ENCODE measurements around the gene SCNN1A. TPM values are rescaled to one million over a fixed set of nuclear protein-coding genes. Genes with fewer than 3 reads are reported as not detected.

The SCNN1A gene
- total RNA-seq, 3 donors from 2014 or later = 1.3 to 175 (median 93.7) TPM

DNA sequence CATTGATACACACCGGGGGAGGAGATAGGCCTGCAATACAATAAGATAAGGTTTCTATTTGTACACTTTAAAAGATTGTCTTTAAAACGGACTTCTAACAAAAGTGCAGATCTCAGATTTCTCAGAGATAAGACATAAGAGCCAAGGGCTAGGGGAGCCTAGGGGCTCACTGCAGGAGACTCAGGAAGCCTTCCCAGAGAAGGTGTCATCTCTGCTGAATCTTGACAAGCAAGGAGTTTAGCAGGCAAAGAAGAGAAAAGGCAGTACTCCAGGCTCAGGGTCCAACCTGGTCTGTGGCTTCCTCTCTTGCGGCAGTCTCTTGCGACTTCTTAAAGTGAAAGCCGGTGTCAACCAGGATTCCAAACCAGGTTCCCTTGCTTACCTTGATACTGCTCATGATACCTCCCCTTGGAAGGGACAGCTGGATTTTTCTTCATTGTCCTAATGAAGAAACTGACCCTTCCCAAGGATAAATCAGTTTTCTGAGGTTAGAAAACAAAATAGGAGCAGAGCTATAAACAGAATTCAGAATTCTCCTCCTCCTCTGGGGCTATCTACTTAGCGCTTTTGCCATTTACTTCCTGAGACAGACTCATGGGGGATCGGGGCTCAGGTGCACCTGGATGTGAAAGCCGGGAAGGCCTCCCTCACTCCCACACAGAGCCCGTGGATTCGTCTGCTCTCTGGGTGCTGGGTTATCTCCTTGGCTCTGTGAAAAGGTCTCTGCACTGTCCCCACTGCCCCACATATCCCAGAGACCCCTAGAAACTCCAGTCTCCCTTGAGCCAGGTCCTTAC lies 1.7 kb upstream of the SCNN1A start:
- peak overlapping the region in 2 of 3 donors; percentile 53 to 65 for H3K4me3 ChIP-seq
- intact Hi-C loops (cut with DNase I; ENCODE audit: low total_unique reads) = no loop called here

DNA sequence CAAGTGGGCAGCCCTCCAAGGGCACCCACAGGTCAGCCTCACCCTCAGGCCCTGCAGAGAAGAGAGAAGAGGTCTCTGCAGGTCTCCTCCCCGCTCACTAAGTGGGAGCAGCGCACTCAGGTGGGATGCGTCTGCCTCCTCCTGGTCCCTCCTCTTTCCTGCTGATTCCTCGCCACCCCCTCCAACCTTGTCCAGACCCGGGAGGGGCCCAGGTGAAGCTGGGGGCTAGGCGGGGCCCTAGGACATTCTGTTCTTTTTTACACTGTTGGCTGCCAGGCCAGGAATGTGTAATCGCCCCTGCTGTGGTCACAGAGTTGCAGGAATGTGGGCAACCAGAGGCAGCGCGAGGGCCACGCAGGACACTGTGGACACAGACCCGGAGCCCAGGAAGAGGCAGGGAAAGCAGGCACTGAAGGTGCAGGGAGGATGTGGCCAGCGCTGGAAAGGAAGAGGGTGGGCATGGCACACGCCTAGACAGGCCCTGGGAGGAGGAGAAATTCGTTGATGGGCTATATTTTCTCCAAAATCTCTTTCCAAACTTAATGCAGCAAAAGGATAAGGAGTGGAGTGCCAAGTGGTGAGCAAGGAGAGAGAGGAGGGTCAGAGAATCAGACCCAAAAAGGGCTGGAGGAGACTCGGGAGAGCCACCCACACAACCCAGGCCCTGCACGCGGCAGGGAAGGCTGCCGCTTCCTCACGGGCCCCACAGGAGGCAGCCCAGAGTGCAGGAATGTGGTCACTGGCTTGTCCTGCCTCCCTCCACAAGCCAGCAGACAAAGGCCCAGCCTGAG lies 911 bp upstream of the SCNN1A start:
- H3K27me3 ChIP-seq = no peaks in the 10 kb centered on the region
- peak overlapping the region in 2 of 3 donors; percentile 53 to 65 for H3K4me3 ChIP-seq
- peak overlapping the region; percentile 92 to 97 for H3K27ac ChIP-seq
- DNase-seq (ENCODE audit: low spot score in 2 of 2) = peak; percentile 70 to 97
- no peaks in the 10 kb centered on the region for H3K9me3 ChIP-seq
- TF ChIP-seq, protein P1, sequence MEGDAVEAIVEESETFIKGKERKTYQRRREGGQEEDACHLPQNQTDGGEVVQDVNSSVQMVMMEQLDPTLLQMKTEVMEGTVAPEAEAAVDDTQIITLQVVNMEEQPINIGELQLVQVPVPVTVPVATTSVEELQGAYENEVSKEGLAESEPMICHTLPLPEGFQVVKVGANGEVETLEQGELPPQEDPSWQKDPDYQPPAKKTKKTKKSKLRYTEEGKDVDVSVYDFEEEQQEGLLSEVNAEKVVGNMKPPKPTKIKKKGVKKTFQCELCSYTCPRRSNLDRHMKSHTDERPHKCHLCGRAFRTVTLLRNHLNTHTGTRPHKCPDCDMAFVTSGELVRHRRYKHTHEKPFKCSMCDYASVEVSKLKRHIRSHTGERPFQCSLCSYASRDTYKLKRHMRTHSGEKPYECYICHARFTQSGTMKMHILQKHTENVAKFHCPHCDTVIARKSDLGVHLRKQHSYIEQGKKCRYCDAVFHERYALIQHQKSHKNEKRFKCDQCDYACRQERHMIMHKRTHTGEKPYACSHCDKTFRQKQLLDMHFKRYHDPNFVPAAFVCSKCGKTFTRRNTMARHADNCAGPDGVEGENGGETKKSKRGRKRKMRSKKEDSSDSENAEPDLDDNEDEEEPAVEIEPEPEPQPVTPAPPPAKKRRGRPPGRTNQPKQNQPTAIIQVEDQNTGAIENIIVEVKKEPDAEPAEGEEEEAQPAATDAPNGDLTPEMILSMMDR (IDR thresholded peaks at IDR 0.05) = peak; percentile 15 to 50 (median 35)
- peak; percentile 58 for TF ChIP-seq POLR2A (IDR thresholded peaks at IDR 0.05)
- TF ChIP-seq POLR2AphosphoS5 (IDR thresholded peaks at IDR 0.05) = peak; percentile 74 to 92 (median 89)
- intact Hi-C loops (cut with DNase I; ENCODE audit: low total_unique reads) = no loop called here
- peaks cover 24 to 31% of the 10 kb centered on the region in 2 donors for H3K4me1 ChIP-seq
- no peaks in the 10 kb centered on the region for H3K36me3 ChIP-seq

More for the DNA sequence above, 1.7 kb upstream of the SCNN1A start:
- Histone ChIP-seq H3K4me1 (peaks cover 24 to 25% of the 10 kb centered on the region in 2 donors), H3K27me3 (no peaks in the 10 kb centered on the region), H3K27ac (peak overlapping the region; percentile 92 to 97), H3K36me3 (no peaks in the 10 kb centered on the region), H3K9me3 (no peaks in the 10 kb centered on the region)
- no peak for TF ChIP-seq POLR2AphosphoS5 (IDR thresholded peaks at IDR 0.05)
- no peak for TF ChIP-seq POLR2A (IDR thresholded peaks at IDR 0.05)
- TF ChIP-seq, protein P1 (IDR thresholded peaks at IDR 0.05) = no peak
- no peak for DNase-seq (ENCODE audit: low spot score in 2 of 2)

DNA sequence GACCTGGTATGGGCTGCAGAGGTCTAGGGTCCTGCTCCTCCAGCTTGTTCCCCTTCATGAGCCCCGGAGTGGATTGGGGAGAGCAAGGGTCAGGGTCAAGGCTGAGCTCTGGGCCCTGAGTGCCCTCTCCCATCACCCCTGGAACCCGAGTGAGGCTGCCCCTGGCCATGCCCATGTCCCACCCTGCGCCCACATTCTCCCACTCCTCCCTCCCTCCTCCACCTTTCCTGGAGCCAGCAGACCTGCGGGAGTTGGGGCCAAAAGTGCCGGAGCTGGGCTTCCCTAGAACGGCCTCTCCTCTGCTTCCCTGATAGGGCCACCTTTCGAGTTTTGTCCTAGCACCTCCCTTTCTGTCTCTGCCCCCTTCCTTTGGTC lies 590 bp downstream of the SCNN1A start:
- Histone ChIP-seq H3K4me1 (peaks cover 24 to 31% of the 10 kb centered on the region in 2 donors), H3K27me3 (no peaks in the 10 kb centered on the region), H3K9me3 (no peaks in the 10 kb centered on the region), H3K27ac (peak overlapping the region; percentile 92 to 97), H3K4me3 (peak overlapping the region in 2 of 3 donors; percentile 53 to 65), H3K36me3 (no peaks in the 10 kb centered on the region)
- intact Hi-C loops (cut with DNase I; ENCODE audit: low total_unique reads) = no loop called here
- TF ChIP-seq POLR2AphosphoS5 (IDR thresholded peaks at IDR 0.05) (no peak), POLR2A (IDR thresholded peaks at IDR 0.05) (no peak)
- TF ChIP-seq, protein P1 (IDR thresholded peaks at IDR 0.05) = no peak
- no peak for DNase-seq (ENCODE audit: low spot score in 2 of 2)

DNA sequence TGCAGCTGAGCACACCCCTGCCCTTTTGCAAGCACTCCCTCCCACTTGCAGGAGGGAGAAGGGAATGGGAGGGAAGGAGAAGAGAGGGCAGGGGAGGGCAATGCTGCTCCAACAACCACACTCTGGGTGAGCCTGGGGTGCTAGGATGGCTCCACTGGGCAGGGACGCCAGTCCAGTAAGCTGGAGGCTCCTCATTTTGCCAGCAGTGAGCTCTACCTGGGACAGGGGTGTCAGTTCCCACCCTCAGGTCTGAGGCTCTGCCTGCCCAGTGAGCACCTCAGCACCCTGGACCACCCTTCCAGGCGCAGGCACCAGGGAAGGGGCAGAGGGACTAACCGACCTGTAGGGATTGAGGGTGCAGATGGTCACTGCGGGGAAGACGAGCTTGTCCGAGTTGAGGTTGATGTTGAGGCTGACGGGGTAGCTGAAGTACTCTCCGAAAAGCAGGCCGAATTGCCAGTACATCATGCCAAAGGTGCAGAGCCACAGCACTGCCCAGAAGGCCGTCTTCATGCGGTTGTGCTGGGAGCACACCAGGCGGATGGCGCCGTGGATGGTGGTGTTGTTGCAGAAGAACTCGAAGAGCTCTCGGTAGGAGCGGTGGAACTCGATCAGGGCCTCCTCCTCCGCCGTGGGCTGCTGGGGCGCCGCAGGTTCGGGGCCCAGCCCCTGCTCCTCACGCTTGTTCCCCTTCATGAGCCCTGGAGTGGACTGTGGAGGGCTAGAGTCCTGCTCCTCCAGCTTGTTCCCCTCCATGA lies 1.2 kb downstream of the SCNN1A start:
- Histone ChIP-seq H3K9me3 (no peaks in the 10 kb centered on the region), H3K4me1 (peaks cover 24 to 28% of the 10 kb centered on the region in 2 donors), H3K36me3 (no peaks in the 10 kb centered on the region), H3K27ac (peak overlapping the region; percentile 92 to 97), H3K4me3 (peak overlapping the region in 2 of 3 donors; percentile 53 to 65), H3K27me3 (no peaks in the 10 kb centered on the region)
- TF ChIP-seq, protein P1 (IDR thresholded peaks at IDR 0.05) = no peak
- peak in 2 of 3 donors; percentile 12 to 19 for TF ChIP-seq POLR2AphosphoS5 (IDR thresholded peaks at IDR 0.05)
- intact Hi-C loops (cut with DNase I; ENCODE audit: low total_unique reads) = no loop called here
- no peak for DNase-seq (ENCODE audit: low spot score in 2 of 2)
